GM18505 (cell line): Measurements from ENCODE around the gene DUSP1.
"Not testable (repeated sequence)": the region's sequence is repeated elsewhere in the genome, so short reads cannot be mapped to it uniquely, and the experiment has no call there.

Experiments used
- ATAC-seq: cut with Tn5 transposase; IDR thresholded peaks from one replicate; pipeline ENCODE4 v1.9.1; 2021; ENCODE audit not compliant: unreplicated experiment
- POLR2A ChIP-seq: IDR thresholded peaks from 4 replicates; pipeline ENCODE4 v1.6.1; 2011; ENCODE audit warnings: borderline replicate concordance; ENCODE audit not compliant: insufficient read depth, insufficient read length; ENCODE audit errors: extremely low read depth

The DUSP1 gene, protein sequence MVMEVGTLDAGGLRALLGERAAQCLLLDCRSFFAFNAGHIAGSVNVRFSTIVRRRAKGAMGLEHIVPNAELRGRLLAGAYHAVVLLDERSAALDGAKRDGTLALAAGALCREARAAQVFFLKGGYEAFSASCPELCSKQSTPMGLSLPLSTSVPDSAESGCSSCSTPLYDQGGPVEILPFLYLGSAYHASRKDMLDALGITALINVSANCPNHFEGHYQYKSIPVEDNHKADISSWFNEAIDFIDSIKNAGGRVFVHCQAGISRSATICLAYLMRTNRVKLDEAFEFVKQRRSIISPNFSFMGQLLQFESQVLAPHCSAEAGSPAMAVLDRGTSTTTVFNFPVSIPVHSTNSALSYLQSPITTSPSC

DNA sequence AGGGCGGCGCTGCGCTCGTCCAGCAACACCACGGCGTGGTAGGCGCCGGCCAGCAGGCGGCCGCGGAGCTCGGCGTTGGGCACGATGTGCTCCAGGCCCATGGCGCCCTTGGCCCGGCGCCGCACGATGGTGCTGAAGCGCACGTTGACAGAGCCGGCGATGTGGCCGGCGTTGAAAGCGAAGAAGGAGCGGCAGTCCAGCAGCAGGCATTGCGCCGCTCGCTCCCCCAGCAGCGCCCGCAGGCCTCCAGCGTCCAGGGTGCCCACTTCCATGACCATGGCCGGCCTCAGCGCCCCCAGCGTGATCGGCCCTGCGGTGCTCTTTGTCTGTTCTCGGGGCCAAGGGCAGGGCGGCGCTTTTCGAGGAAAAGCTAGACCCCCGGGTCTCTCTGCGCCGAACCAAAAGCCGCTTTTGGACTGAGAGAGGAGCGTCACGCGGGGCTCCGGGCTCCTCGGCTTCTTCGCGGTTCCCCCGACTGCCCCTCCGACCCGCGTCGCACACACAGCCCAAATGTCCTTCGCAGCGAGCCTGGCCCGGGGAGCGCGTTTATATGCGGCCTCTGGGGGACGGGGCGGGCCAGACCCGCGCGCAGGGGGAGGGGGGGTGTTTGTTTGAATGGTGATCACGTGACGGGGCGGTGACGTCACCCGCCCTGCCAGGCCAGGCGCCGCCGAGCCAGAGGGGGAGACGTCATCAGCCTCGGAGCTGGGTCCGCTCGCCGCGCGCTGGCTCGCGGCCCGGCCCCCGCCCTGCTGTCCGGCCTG lies at the start of gene DUSP1:
TSS of gene DUSP1 (minus strand) at position 521 of the 764 bp plus-strand sequence. CDS start at position 278, 243 bp downstream.
- ATAC-seq, result peak; percentile 44
- peak; percentile 96 for TF ChIP-seq POLR2A

DNA sequence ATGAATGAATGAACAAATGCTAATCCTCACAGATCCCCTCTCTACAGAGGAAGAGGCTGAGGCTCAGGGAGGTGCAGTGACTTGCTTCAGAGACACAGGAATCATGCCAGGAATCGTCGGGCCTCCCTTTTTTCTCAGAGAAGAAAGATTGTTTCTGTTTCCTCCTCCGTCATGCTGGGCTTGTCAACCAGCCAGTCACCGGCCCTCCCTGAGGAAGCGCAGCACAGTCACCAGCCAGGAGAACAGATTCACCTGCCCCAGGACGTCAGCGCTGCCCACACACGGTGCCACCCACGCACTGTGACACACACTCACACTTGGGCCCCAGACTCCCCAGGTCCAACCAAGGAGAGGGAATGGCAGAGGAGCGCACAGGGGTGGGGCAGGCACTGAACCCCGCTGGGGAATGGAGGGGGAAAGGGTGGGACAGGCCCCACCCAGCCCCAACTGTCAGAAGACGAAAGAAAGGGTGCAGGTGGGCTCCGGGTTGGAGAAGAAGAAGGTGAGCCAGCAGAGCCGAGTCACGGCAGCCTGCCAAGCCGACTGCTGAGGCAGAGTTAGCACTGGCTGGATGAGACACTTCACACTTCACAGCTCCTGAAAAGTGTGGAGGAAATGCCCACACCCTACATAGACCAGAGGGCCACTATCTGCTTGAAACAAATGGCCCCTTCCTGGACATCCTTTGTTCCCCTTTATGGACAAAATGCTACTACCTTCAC lies 49.2 kb upstream of the DUSP1 start:
- no peak for TF ChIP-seq POLR2A
- ATAC-seq, result no peak

DNA sequence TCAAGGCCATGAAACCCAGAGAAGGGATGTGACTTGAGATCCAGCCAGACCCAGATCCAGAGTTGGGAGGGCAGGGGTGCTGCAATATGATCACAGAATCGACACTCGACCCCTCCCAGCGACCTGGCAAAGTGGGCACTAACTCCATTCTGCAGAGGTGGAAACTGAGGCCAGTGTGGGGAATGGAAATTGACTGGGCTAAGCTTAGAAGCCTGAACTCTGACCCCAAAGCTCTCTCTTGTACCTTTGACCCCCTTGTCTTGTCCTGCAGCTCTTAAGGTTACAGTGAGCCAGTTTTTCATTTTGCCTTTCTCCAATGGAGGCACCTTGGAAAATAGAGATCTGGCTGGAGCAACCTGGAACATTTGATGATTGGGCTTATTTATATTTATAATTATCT lies 48.6 kb upstream of the DUSP1 start:
- no peak for ATAC-seq
- no peak for TF ChIP-seq POLR2A

DNA sequence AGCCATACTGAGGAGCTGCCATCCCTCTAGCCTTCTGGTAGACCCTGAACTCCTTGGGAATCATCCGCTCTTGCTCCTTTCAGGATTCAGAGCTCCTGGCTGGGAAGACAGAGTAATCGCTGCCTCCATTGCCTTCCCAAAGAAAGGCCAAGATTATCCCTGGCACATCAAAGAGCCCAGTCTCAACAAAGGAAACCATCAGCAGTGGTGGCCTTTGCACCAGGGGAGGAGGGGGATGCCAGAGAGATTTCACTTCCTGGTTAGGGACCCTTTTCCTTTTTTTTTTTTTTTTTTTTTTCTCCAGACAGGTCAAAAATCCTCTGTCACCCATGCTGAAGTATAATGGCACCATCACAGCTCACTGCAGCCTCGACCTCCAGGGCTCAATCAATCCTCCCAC lies 47.1 kb upstream of the DUSP1 start:
- no peak for TF ChIP-seq POLR2A
- no peak for ATAC-seq

DNA sequence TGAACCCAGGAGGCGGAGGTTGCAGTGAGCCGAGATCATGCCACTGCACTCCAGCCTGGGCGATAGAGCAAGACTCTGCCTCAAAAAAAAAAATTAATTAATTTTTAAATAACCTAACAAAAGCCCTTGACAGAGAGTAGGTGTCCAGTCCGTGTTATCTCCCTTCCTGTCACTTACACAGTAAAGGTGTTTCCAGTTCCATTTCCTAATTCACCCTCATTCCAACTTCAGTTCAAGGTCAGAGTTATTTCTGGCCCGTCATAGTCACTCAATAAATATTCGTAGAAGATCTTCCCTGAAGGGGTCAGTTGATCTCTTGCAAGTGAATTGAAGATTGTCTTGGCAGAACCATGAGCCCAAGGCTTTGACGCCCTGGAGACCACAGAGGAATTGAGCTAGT lies 46.7 kb upstream of the DUSP1 start:
- ATAC-seq, result no peak
- TF ChIP-seq POLR2A, result no peak

DNA sequence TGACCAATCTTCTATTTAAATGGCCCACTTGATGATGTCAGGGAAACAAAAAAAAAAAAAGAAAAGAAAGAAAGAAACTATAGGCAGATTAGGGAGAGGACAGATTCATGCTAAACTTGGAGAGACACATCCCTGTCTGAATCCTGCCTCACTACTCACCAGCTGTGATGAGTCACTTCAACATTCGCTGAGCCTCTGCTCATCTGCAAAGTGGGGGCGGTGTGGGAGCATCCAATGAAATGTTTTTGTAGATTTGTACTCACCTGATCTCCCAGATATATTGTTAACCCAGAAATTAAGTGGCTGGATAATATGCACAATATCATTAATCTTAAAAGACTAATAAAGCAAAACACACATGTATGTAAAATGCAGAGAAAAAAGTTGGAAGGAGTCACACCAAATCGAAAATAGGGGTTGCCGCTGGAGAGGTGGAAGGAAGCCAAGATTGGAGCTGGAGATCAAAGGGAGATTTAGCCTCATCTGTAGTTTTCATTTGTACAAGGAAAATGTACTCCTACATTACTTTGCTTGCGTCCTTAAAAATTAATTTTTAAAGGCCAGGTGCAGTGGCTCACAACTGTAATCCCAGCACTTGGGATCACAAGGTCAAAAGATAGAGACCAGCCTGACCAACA lies 46.0 kb upstream of the DUSP1 start:
- no peak for ATAC-seq
- no peak for TF ChIP-seq POLR2A

DNA sequence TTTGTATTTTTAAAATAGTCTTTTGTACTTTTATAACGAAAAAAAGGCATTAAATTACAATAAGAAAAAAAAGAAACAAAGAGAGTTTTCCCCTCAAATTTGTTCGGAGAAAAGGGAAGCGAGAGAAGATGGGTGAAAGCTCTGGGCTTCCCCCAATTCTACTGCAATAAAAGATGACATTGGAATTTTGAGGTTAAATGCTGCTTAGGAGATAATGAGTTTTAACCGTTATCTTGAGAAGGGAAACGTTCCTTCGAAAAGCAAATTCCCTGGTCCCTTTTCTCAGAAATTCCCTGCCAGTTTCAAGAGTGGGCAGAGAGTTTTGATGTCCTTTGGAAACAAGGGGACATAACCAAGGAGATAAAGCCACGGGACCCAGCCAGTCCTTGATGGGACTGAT lies 44.6 kb upstream of the DUSP1 start:
- ATAC-seq, result no peak
- TF ChIP-seq POLR2A, result no peak

DNA sequence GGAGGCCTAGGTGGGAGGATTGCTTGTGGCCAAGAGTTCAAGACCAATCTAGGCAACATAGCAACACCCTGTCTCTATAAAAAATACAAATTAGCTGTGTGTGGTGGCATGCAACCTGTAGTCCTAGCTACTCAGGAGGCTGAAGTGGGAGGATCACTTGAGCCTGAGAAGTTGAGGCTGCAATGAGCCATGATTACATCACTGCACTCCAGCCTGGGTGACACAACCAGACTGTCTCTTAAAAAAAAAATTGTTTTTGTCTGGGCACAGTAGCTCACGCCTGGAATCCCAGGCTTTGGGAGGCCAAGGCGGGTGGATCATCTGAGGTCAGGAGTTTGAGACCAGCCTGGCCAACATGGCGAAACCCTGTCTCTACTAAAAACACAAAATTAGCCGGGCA lies 40.0 kb upstream of the DUSP1 start:
- ATAC-seq, result not testable (repeated sequence)

DNA sequence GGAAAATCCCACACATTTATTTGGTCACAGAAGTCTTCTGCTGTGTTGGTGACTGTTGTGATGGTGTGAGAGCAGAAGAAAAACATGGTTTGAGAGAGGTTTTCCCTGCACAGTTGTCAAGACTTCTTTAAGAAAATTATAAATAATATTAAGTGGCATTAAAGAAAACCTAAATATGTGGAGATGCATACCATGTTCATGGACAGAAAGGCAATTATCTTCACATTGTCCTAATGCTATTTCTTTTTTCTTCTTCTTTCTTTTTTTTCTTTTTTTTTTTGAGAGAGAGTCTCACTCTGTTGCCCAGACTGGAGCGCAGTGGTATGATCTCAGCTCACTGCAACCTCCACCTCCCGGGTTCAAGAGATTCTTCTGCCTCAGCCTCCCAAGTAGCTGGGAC lies 38.8 kb upstream of the DUSP1 start:
- no peak for ATAC-seq
- TF ChIP-seq POLR2A, result no peak

DNA sequence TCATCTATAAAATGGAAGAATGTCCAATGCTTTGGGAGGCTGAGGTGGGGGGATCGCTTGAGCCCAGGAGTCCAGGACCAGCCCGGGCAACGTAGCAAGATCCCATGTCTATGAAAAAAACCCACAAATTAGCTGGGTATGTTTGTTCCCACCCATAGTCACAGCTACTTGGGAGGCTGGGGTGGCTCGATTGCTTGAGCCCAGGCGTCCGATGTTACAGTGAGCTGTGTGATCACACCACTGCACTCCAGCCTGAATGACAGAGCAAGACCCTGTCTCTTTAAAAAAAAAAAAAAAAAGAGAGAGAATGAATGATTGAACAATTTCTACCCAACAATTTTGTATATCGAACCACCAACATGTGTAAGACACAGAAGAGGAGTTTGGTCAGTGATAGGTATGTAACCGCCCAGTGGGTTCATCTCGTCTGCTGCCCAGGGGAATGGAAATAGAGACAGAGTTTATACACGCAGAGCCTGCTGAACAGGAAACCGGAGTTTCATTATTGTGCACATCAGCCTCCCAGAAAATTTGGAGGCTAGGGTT lies 36.8 kb upstream of the DUSP1 start:
- no peak for TF ChIP-seq POLR2A
- ATAC-seq, result no peak

DNA sequence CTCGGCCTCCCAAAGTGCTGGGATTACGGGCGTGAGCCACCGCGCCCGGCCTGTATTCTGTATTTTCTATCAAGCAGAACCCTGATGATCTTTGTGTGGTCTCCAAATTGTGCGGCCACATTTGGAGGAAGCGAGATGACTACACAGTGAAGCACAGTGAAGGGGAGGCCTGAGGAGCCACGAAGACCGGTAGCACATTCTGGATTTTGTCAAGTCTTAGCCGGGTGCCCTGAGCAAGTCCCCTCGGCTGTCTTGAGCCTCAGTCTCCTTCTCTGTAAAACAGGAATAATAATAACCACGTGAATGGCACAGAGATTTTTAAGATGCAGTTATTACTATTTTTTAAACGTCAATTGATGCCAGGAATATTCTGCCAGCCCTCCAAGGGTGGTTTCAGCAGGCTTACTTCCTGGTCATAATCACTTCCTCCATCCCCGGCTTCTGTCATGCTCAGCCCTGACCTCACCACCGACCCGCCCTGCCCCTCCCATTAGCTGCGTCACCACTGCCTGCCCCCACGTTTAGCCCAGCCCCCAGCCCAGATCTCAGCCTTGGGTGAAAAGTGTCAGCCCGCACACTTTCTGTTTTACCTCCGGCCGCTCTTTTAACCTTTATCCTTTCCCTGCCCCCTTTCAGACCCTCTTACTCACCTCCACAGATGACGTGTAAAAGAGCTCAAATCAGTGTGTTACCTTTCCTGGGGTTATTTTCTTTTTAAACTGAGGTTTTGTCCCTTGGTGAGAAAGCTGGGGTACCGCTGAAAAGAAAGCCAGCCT lies 36.1 kb upstream of the DUSP1 start:
- ATAC-seq, result peak; percentile 94
- peak; percentile 52 for TF ChIP-seq POLR2A

DNA sequence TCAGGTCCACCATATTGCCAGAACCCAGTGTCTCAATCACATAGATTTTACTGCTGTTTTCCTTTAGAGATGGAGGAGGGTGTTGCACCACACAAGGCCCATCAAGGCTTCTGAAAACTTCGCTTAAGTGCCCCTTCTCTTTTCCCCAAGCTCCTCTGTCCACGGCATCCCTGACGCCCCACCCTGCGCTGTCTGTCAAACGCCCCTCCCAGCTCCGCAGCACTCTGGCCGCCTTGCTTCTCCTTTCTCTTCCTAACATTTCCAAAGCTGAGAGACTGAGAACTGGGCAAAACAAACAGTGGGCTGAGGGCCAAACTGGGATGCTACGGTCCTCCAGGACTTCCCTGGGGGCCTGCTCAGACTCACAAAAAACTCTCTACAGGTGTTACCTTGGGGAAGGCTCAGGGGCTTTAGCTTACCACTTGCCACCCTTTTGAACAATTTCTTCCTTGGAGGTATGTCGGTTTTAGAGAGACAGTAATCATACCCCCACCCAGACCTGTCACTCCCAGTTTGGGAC lies 34.8 kb upstream of the DUSP1 start:
- ATAC-seq, result no peak
- TF ChIP-seq POLR2A, result no peak
